ENCODE measurements around the gene PSMB8.

DNA sequence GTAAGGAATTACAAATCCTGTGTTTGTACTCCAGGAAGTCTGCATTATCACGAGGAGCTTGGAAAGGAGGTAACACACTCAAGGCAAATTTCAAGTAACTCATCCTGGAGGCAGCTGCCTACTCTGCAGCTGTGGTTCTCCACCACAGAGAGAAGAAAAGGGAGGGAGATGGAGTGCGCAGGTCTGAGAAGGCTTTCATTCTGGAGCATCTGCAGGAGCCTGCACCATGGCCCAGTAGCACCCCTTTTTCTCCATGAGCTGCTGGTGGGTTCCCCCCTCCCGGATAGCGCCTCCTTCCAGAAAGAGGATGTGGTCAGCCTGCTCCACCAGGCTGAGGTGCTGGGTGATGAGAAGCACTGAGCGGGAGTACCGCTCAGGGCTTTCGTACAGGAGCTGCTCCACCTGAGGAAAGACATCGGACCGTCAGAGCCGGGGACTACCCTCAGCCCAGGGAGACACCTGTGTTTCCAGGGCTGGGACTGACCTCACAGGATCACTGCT is 1.6 kb upstream of the PSMB8 start:
- TF ChIP-seq GATA2 (IDR thresholded peaks at IDR 0.05; ENCODE audit: low read depth, low read length) (no peak), GATA3 (IDR thresholded peaks at IDR 0.05; ENCODE audit: low read depth, low read length) (no peak)

All from SH-SY5Y (cell line).